IPS-20b (cell line): ENCODE measurements around the gene FOXN3.
A peak's percentile ranks its signal among the peaks of the same experiment; 100 is the strongest.

Source experiments
- H3K27ac ChIP-seq: one replicate; pipeline ENCODE4 v1.5.1; 2013; ENCODE audit warnings: low read length
- H3K27me3 ChIP-seq: 2 replicates; pipeline ENCODE4 v1.6.1; 2013; ENCODE audit warnings: mild to moderate bottlenecking, low read length, inconsistent platforms; ENCODE audit not compliant: insufficient read depth
- H3K36me3 ChIP-seq: 2 replicates; pipeline ENCODE4 v1.6.1; 2013; ENCODE audit warnings: low read depth, mild to moderate bottlenecking, inconsistent platforms, low read length, moderate library complexity; ENCODE audit not compliant: insufficient read depth
- H3K4me1 ChIP-seq: 2 replicates; pipeline ENCODE4 v1.6.1; 2013; ENCODE audit warnings: mild to moderate bottlenecking, control low read depth, inconsistent platforms, low read length, moderate library complexity; ENCODE audit not compliant: insufficient read depth
- H3K4me3 ChIP-seq: 2 replicates; pipeline ENCODE4 v1.5.1; 2013; ENCODE audit warnings: mild to moderate bottlenecking, low read length, inconsistent platforms
- H3K9ac ChIP-seq: 2 replicates; pipeline ENCODE4 v1.6.1; 2013; ENCODE audit warnings: low read depth, mild to moderate bottlenecking, inconsistent platforms, low read length, moderate library complexity
- H3K9me3 ChIP-seq: 2 replicates; pipeline ENCODE4 v1.6.1; 2013; ENCODE audit warnings: mild to moderate bottlenecking, low read depth, low read length, inconsistent platforms; ENCODE audit not compliant: insufficient read depth

The FOXN3 gene

DNA sequence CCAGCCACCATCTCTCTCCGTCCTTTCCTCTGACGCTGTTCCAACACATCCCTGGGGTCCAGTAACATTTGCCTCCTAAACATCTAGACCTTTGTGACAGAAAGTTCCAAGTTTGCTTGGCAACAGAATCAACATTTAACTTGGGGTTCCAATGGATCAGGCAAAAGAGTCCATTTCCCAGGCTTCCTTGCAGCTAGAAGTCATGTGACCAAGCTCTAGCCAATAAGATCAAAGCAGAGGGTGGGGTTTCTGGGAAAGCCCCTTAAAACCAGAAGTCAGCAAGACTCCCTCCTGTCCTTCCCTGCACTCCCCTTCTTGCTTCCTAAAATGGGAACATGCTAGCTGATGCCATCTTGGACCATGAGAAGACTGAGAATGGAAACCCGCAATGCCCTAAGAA lies 14.7 kb downstream of the FOXN3 start:
- H3K4me3 ChIP-seq, result no peak overlapping the region
- no peaks in the 10 kb centered on the region for H3K9me3 ChIP-seq
- H3K9ac ChIP-seq, result no peak overlapping the region
- H3K27ac ChIP-seq, result no peak overlapping the region
- H3K4me1 ChIP-seq, result peaks cover 28% of the 10 kb centered on the region; the same call in 1 of the 2 replicates
- peaks cover 38% of the 10 kb centered on the region for H3K36me3 ChIP-seq
- H3K27me3 ChIP-seq, result no peaks in the 10 kb centered on the region

DNA sequence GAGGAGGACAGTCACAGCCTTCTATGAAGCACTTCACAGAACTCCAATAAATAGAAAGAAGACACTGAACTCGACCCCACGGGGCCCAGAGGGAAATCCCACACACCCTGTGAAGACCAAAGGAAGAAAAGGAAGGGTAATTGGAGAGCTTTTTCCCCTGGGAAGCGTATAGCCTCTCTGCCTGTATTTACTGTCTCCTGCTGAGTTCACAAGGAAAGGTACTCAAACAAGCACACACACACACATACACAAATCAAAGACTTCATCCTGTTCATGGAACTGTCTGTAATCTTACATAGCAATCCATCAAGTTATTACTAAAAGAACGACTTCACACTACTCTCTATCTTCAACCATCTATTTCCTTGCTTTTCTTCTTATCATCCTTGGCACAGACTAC lies 15.3 kb downstream of the FOXN3 start:
- Histone ChIP-seq H3K4me3 (no peak overlapping the region), H3K27ac (no peak overlapping the region), H3K9ac (no peak overlapping the region), H3K4me1 (peaks cover 22% of the 10 kb centered on the region; the same call in 1 of the 2 replicates), H3K27me3 (no peaks in the 10 kb centered on the region), H3K9me3 (no peaks in the 10 kb centered on the region), H3K36me3 (peaks cover 32% of the 10 kb centered on the region)

DNA sequence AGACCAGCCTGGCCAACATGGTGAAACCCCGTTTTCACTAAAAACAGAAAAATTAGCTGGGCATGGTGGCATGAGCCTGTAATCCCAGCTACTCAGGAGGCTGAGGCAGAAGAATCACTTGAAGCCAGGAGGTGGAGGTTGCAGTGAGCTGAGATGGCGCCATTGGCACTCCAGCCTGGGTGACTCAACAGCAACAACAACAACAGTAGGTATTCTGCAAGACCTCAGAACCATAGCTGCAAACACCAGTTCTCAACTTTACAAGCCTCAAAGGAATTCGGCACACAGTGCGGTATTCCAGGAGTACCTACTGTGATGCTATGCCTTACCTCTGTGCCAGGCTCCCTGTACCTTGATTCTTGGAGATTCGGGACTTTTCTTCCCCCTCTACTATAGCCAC lies 15.8 kb downstream of the FOXN3 start:
- H3K27ac ChIP-seq, result no peak overlapping the region

DNA sequence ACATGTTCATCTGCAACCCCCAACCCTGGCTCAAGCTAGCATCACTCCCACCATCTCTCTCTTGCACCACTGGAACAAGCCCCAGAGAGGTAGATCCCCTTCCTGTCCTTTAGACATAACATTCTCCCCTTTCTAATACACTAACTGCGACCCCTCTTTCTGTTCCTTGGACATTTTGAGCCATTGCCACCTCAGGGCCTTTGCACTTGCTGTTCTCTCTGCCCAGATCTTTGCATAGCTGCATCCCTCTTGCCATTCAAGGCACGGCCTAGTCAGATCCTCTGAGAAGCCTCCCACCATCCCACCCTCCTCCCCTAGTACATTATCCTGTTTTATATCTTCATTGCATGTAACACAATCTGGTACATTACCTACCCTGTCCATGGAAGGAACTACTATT lies 16.5 kb downstream of the FOXN3 start:
- H3K27ac ChIP-seq, result no peak overlapping the region
- H3K27me3 ChIP-seq, result no peaks in the 10 kb centered on the region
- H3K4me1 ChIP-seq, result peaks cover 19% of the 10 kb centered on the region; the same call in 1 of the 2 replicates
- H3K9me3 ChIP-seq, result no peaks in the 10 kb centered on the region
- H3K9ac ChIP-seq, result no peak overlapping the region
- no peak overlapping the region for H3K4me3 ChIP-seq
- peaks cover 20% of the 10 kb centered on the region for H3K36me3 ChIP-seq

More for the DNA sequence above, 15.8 kb downstream of the FOXN3 start:
- Histone ChIP-seq H3K4me3 (no peak overlapping the region), H3K9me3 (no peaks in the 10 kb centered on the region), H3K36me3 (peaks cover 27% of the 10 kb centered on the region), H3K27me3 (no peaks in the 10 kb centered on the region), H3K4me1 (peaks cover 19% of the 10 kb centered on the region; the same call in 1 of the 2 replicates), H3K9ac (no peak overlapping the region)

DNA sequence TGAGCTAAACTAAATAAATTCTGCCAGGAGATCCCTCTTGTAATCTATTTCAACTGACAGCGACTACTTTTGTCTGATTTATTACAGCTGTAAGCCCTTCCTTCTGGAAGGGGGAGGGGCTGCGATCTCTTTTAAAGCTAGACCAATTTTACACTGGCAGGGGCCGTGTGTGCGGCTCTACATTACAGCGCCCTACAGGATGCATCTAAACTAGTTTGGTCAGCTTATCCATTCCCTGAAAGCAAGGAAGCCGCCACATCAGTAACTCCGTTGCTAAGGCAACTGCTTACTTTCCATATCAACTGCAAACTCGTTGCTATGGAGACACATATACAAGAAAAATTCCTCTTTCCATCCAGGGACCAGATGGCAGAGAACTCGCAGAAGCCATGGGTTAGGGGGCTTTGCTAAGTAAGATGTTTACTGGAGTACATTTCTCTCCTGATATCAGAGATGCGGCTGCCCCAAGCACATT lies 17.4 kb downstream of the FOXN3 start:
- Histone ChIP-seq H3K4me3 (no peak overlapping the region), H3K27ac (peak overlapping the region; percentile 13)

DNA sequence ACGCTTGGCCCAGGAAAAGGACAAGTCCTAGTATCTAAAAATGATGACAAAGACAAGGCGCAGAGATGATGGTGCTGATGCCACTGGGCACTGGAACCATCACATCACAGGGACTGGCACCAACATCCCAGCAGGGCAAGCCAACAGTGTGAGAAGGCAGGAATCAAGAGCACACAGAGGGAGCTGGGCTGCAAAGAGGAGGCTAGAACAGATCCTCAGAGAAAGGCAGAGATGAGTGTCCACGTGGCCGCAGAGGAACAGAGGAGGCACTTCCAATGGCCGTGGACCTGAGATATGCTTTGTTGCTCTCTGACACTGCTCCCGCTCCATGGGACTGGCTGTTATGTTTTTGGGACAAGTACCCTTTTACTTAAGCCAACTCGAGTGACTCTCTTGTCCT lies 17.9 kb downstream of the FOXN3 start:
- H3K9me3 ChIP-seq, result no peaks in the 10 kb centered on the region
- H3K9ac ChIP-seq, result 0 out of 2 replicates have a peak overlapping the region, but pooled peaks have one; percentile 36
- peaks cover 19% of the 10 kb centered on the region; the same call in 1 of the 2 replicates for H3K4me1 ChIP-seq
- no peak overlapping the region for H3K4me3 ChIP-seq
- no peaks in the 10 kb centered on the region for H3K27me3 ChIP-seq
- H3K36me3 ChIP-seq, result peaks cover 11% of the 10 kb centered on the region
- peak overlapping the region; percentile 13 for H3K27ac ChIP-seq

More for the DNA sequence above, 17.4 kb downstream of the FOXN3 start:
- peaks cover 11% of the 10 kb centered on the region for H3K36me3 ChIP-seq
- no peak overlapping the region for H3K9ac ChIP-seq
- no peaks in the 10 kb centered on the region for H3K27me3 ChIP-seq
- no peaks in the 10 kb centered on the region for H3K9me3 ChIP-seq
- peaks cover 19% of the 10 kb centered on the region; the same call in 1 of the 2 replicates for H3K4me1 ChIP-seq

DNA sequence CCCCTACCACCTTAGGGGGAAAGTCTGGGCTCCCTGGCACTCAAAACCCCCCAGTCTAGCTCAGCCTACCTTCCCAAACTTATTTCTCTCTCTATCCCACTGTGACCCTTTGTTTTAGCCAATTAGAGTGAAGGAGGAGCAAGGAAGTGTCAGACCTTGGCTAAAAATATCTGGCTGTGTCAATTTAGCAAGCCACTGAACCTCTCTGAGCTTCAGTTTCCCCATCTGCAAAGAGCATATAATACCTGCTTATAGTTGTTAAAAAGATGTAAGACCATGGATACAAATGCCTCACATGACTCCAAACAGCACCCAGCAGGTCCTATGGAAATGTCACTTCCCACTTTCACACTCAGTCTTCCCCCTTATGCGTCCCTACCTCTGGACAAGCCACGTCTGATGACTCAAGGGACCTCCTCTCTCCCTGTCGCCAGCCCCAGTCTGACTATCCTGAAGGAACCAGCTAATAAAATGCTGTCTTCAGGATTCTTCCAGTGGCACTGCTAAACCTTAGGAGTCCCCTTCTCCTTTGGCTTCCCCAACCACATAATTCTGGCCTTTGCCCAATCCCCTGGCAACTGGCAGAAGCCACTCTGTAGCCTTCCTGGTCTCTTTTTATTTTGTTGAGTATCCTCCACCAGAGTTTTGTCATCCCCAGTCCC lies 19.3 kb downstream of the FOXN3 start:
- Histone ChIP-seq H3K27me3 (no peaks in the 10 kb centered on the region), H3K4me3 (no peak overlapping the region), H3K9ac (0 out of 2 replicates have a peak overlapping the region, but pooled peaks have one; percentile 8), H3K9me3 (no peaks in the 10 kb centered on the region), H3K27ac (no peak overlapping the region), H3K4me1 (peaks cover 19% of the 10 kb centered on the region; the same call in 1 of the 2 replicates), H3K36me3 (peaks cover 4% of the 10 kb centered on the region; the same call in 1 of the 2 replicates)

DNA sequence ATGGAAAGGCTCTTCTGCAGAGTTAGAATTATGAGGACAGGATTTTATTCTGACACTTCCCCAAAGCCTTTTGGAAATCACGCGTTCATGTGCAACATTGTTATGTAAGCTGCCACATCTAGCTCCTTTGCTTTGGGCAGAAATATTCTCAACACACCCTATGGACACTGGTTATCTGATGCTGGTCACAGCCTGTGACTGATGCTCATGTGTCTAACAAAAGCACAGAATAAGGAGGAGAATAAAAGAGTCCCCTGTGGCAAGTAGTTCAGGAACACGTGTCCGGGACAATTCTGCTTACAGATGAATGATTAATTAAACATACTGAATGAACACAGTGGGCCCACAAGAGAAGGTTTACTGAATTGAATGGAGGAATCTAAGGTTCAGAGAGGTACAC lies 22.1 kb downstream of the FOXN3 start:
- no peak overlapping the region for H3K27ac ChIP-seq
- H3K9me3 ChIP-seq, result no peaks in the 10 kb centered on the region
- H3K36me3 ChIP-seq, result no peaks in the 10 kb centered on the region; the same call in 1 of the 2 replicates
- no peak overlapping the region for H3K9ac ChIP-seq
- H3K4me3 ChIP-seq, result no peak overlapping the region
- no peaks in the 10 kb centered on the region for H3K27me3 ChIP-seq
- peaks cover 11% of the 10 kb centered on the region for H3K4me1 ChIP-seq

DNA sequence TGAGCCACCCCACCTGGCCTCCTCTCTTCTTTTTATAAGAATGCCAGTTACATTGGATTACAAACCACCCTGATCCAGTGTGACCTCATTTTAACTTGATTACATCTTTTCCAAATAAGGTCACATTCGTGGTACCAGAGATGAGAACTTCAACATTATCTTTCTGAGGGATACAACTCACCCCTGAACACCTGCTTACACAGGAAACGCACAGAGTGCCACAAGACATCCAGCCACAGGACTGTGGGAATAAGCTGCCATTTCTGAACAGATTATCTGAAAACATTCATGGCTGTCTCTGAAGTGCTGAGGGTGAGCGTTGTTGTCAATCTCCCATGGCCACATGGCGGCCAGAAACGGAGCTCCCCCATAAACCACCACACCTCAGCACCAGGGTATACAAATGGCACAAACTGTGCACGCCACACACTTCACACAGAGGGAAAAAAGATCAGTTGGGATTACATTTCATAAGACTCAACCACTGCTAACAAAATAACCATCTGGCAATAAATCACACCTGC lies 23.7 kb downstream of the FOXN3 start:
- Histone ChIP-seq H3K9ac (no peak overlapping the region), H3K4me3 (no peak overlapping the region), H3K4me1 (peaks cover 14% of the 10 kb centered on the region), H3K27ac (no peak overlapping the region), H3K36me3 (peaks cover 5% of the 10 kb centered on the region), H3K27me3 (no peaks in the 10 kb centered on the region), H3K9me3 (no peaks in the 10 kb centered on the region)

DNA sequence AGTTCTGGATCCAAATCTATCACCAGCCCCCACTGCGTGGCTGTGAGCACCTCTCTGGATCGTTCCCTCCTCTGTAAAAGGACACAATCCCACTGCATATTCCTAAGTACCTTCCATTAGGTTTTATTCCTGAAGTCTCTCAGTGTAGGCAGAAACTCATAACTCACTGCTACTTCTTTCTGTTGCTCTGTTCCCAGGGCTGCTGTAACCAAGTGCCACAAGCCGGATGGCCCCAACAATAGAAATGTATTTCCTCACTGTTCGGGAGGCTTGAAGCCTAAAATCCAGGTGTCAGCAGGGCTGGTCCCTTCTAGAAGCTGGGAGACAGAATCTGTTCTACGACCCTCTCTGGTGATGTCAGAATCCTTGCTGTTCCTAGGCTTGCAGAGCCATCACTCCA lies 24.9 kb downstream of the FOXN3 start:
- no peaks in the 10 kb centered on the region for H3K27me3 ChIP-seq
- H3K36me3 ChIP-seq, result peaks cover 8% of the 10 kb centered on the region
- H3K9me3 ChIP-seq, result no peaks in the 10 kb centered on the region
- peaks cover 14% of the 10 kb centered on the region for H3K4me1 ChIP-seq
- H3K4me3 ChIP-seq, result no peak overlapping the region
- H3K9ac ChIP-seq, result no peak overlapping the region
- no peak overlapping the region for H3K27ac ChIP-seq

DNA sequence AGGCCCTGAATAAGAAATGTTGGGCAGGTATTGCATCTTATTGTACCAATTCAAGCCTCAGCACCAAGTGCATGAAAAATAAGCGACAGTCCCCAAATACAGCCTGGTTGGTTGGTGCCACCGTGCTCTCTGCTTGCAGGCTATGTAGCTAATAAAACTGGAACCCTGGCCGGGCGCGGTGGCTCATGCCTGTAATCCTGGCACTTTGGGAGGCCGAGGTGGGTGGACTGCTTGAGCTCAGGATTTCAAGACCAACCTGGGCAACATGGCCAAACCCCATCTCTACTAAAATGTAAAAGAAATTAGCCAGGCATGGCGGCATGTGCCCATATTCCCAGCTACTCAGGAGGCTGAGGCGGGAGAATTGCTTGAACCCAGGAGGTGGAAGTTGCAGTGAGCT lies 25.5 kb downstream of the FOXN3 start:
- Histone ChIP-seq H3K27me3 (no peaks in the 10 kb centered on the region), H3K36me3 (peaks cover 8% of the 10 kb centered on the region), H3K4me3 (no peak overlapping the region), H3K27ac (no peak overlapping the region), H3K9ac (peak overlapping the region; percentile 16), H3K9me3 (no peaks in the 10 kb centered on the region), H3K4me1 (peaks cover 16% of the 10 kb centered on the region)

DNA sequence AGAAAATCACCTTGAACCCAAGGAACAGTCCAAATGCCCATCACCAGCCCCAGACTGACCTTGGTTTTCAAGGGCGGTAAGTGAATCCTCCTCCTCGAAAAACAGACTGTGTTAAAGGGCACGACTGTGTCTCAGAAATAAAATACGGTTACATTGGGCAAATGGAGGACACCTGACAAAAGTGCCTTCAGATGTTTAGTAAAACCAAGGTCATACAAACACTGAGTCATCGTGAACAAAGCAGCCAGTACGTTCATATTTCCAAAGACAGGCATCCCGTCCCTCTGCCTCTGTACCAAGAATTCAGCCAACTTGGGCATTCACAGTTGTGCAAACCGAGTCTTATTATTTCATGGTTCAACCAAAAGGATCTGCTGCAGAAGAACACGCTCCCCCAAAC lies 25.9 kb downstream of the FOXN3 start:
- Histone ChIP-seq H3K36me3 (peaks cover 8% of the 10 kb centered on the region), H3K9ac (peak overlapping the region; percentile 16), H3K9me3 (no peaks in the 10 kb centered on the region), H3K4me1 (peaks cover 16% of the 10 kb centered on the region), H3K4me3 (no peak overlapping the region), H3K27ac (no peak overlapping the region), H3K27me3 (no peaks in the 10 kb centered on the region)
